HepG2 (cell line): ENCODE results near the gene L3MBTL4. TPM values are rescaled to one million over a fixed set of nuclear protein-coding genes. Genes with fewer than 3 reads are reported as not detected.

ENCODE experiments used
- ETV5 ChIP-seq: IDR thresholded peaks from 2 replicates; pipeline ENCODE4 v1.6.1; 2018; ENCODE audit warnings: missing biosample characterization, missing genetic modification reagents, inconsistent platforms, borderline replicate concordance
- GABPB1 ChIP-seq: IDR thresholded peaks from 2 replicates; pipeline ENCODE4 v1.6.1; 2016; ENCODE audit warnings: mild to moderate bottlenecking, missing genetic modification reagents, moderate library complexity, missing compliant biosample characterization
- HOXA5 ChIP-seq: sonication (generic); formaldehyde crosslinking; IDR thresholded peaks from 2 replicates; pipeline ENCODE4 v1.4.0; 2020; ENCODE audit warnings: missing genetic modification reagents
- PPARG ChIP-seq: conservative IDR thresholded peaks from 2 replicates; pipeline ENCODE4 v1.6.1; 2016; ENCODE audit warnings: missing biosample characterization, missing genetic modification reagents
- ZNF24 ChIP-seq: fragments of 450-650 bp; IDR thresholded peaks from 2 replicates; pipeline ENCODE4 v1.6.1; 2017; ENCODE audit warnings: antibody characterized with exemption, mild to moderate bottlenecking
- ZNF816 ChIP-seq: sonication (generic); formaldehyde crosslinking; IDR thresholded peaks from 2 replicates; pipeline ENCODE4 v1.8.0; 2022; ENCODE audit warnings: missing genetic modification reagents, mild to moderate bottlenecking, borderline replicate concordance
- polyA plus RNA-seq, 8 experiments: library from polyadenylated mRNA; depleted of rRNA in 3 of 8; stranded (reverse) in 7 of 8; unstranded in 1 of 8; fragments of >200 nt; fragmentation: Illumina TruSeq in 4 of 8; extraction: Trizol in 4 of 8; gene quantifications; 2 replicates each; pipeline versions ENCODE4 v1.2.1 to v1.2.3, GENCODE V29; 2011 to 2016; ENCODE audit warnings: low read depth in 4 of 8, missing spikeins in 1 of 8, mixed read lengths in 1 of 8; ENCODE audit not compliant: insufficient read depth in 1 of 8
- total RNA-seq, 5 experiments: library from RNA; depleted of rRNA; stranded (reverse); fragments of >200 nt; fragmentation: Illumina TruSeq; extraction: Trizol; gene quantifications; 2 replicates each; pipeline ENCODE4 v1.2.3, GENCODE V29; 2016; ENCODE audit warnings: low read depth in 1 of 5
- TF ChIP-seq, protein P1 (sequence below): sonication (generic); formaldehyde crosslinking; conservative IDR thresholded peaks from 2 replicates; pipeline ENCODE4 v1.4.0; 2020; ENCODE audit warnings: mild to moderate bottlenecking, missing genetic modification reagents, moderate library complexity
- TF ChIP-seq, protein P2 (sequence below): IDR thresholded peaks from 2 replicates; pipeline ENCODE4 v1.4.0; 2020; ENCODE audit warnings: mild to moderate bottlenecking, missing genetic modification reagents
- TF ChIP-seq, protein P3 (sequence below): sonication (generic); formaldehyde crosslinking; IDR thresholded peaks from 2 replicates; pipeline ENCODE4 v1.4.0; 2020; ENCODE audit warnings: missing genetic modification reagents

L3MBTL4 gene
- total and polyA plus RNA-seq, 2 of the 13 experiments (the other 11 are each of a cell fraction or from before 2014, with no cell fraction given), result 10.8 to 13.3 TPM

DNA sequence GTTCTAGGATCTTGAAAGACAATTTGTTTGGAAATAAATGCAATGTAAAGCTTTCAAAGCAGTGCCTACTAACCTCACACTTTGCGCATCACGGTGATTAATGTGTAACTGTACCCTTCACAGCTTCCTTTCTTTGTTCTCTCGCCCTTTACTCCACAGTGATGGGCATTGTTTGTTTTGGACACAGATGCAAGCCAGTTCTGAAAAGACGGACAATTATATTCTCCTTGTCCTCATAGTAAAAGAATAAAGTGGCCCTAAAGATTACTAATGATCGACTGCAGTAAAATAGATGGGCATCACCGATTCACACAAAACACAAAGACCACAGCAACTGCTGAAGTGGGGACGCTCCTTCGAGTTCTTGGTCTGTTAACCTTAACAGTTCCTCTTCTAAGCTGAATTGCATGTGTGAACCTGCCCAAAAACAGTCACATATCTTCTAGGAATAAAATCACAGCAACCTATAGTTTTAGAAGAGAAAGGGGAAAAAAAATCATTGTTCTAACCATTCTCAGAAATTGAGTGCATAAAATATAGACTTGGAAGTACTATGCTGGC is 7.7 kb downstream of the L3MBTL4 start (continued):
- TF ChIP-seq, protein P1, sequence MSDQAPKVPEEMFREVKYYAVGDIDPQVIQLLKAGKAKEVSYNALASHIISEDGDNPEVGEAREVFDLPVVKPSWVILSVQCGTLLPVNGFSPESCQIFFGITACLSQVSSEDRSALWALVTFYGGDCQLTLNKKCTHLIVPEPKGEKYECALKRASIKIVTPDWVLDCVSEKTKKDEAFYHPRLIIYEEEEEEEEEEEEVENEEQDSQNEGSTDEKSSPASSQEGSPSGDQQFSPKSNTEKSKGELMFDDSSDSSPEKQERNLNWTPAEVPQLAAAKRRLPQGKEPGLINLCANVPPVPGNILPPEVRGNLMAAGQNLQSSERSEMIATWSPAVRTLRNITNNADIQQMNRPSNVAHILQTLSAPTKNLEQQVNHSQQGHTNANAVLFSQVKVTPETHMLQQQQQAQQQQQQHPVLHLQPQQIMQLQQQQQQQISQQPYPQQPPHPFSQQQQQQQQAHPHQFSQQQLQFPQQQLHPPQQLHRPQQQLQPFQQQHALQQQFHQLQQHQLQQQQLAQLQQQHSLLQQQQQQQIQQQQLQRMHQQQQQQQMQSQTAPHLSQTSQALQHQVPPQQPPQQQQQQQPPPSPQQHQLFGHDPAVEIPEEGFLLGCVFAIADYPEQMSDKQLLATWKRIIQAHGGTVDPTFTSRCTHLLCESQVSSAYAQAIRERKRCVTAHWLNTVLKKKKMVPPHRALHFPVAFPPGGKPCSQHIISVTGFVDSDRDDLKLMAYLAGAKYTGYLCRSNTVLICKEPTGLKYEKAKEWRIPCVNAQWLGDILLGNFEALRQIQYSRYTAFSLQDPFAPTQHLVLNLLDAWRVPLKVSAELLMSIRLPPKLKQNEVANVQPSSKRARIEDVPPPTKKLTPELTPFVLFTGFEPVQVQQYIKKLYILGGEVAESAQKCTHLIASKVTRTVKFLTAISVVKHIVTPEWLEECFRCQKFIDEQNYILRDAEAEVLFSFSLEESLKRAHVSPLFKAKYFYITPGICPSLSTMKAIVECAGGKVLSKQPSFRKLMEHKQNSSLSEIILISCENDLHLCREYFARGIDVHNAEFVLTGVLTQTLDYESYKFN (CRISPR knock-in tag), result peak; percentile 76
- TF ChIP-seq, protein P2, sequence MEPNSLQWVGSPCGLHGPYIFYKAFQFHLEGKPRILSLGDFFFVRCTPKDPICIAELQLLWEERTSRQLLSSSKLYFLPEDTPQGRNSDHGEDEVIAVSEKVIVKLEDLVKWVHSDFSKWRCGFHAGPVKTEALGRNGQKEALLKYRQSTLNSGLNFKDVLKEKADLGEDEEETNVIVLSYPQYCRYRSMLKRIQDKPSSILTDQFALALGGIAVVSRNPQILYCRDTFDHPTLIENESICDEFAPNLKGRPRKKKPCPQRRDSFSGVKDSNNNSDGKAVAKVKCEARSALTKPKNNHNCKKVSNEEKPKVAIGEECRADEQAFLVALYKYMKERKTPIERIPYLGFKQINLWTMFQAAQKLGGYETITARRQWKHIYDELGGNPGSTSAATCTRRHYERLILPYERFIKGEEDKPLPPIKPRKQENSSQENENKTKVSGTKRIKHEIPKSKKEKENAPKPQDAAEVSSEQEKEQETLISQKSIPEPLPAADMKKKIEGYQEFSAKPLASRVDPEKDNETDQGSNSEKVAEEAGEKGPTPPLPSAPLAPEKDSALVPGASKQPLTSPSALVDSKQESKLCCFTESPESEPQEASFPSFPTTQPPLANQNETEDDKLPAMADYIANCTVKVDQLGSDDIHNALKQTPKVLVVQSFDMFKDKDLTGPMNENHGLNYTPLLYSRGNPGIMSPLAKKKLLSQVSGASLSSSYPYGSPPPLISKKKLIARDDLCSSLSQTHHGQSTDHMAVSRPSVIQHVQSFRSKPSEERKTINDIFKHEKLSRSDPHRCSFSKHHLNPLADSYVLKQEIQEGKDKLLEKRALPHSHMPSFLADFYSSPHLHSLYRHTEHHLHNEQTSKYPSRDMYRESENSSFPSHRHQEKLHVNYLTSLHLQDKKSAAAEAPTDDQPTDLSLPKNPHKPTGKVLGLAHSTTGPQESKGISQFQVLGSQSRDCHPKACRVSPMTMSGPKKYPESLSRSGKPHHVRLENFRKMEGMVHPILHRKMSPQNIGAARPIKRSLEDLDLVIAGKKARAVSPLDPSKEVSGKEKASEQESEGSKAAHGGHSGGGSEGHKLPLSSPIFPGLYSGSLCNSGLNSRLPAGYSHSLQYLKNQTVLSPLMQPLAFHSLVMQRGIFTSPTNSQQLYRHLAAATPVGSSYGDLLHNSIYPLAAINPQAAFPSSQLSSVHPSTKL, result peak; percentile 60
- TF ChIP-seq GABPB1 (no peak), HOXA5 (peak; percentile 60; the same call in 1 of the 2 replicates), ZNF816 (no peak), ZNF24 (no peak), PPARG (CRISPR knock-in tag) (peak; percentile 89), ETV5 (CRISPR knock-in tag) (peak; percentile 36; the same call in 1 of the 2 replicates)
- TF ChIP-seq, protein P3, sequence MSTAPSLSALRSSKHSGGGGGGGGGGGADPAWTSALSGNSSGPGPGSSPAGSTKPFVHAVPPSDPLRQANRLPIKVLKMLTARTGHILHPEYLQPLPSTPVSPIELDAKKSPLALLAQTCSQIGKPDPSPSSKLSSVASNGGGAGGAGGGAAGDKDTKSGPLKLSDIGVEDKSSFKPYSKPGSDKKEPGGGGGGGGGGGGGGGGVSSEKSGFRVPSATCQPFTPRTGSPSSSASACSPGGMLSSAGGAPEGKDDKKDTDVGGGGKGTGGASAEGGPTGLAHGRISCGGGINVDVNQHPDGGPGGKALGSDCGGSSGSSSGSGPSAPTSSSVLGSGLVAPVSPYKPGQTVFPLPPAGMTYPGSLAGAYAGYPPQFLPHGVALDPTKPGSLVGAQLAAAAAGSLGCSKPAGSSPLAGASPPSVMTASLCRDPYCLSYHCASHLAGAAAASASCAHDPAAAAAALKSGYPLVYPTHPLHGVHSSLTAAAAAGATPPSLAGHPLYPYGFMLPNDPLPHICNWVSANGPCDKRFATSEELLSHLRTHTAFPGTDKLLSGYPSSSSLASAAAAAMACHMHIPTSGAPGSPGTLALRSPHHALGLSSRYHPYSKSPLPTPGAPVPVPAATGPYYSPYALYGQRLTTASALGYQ (CRISPR knock-in tag), result peak; percentile 53; the same call in 1 of the 2 replicates
